ENCODE measurements around the gene CCL16. TPM values are rescaled to one million over a fixed set of nuclear protein-coding genes. Genes with fewer than 3 reads are reported as not detected.
A peak's percentile ranks its signal among the peaks of the same experiment; 100 is the strongest.

CCL16 gene
- polyA plus RNA-seq, 2 of the 4 experiments (the other 2 are of a cell fraction) = not detected

DNA sequence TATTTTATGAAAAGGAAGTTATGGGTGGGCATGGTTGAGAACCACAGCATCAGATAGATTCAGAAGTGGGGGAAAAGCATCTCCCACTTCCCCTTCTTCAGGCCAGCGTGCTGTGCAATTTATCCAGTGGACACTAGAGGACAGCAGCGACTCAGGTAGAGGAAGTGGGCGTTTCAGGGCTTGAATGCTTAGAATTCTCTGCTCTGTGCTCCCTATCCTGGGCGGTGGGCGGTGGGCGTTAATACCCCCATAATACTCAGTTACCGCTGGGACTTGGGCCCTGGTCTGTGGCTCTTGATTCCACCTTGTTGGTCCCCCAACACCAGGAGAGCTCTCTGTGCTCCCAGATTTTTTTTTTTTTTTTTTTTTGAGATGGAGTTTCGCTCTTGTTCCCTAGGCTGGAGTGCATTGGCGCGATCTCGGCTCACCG lies 34.1 kb downstream of the CCL16 start:
- Histone ChIP-seq H3K27ac (peak overlapping the region; percentile 49 to 73; a peak in 5 of 6 replicates), H3K4me2 (peak overlapping the region; percentile 66), H3K4me3 (peak overlapping the region; percentile 42), H3K4me1 (0 out of 3 replicates have a peak, but pooled peaks cover 4% of the 10 kb centered on the region), H3K9me3 (no peaks in the 10 kb centered on the region)
- FAIRE-seq = no peak
- peak; percentile 57 to 75 for DNase-seq (ENCODE audit: low read depth in 1 of 2, low spot score in 1 of 2)
- ChIA-PET POLR2A (interaction anchor here (0.6 kb wide), 1 partner anchor 515 kb away, joined by 3 read pairs; no protein-coding TSS in a partner anchor), CTCF (interaction anchor here (0.6 to 3.4 kb wide), 24 partner anchors 9 to 533 kb away, joined by 3 to 18 read pairs (median 4); no protein-coding TSS in a partner anchor)
- WGBS (ENCODE audit: missing lambda C conversion rate) = 8% methylated on average over 12 of the region's 12 CpGs
- TF ChIP-seq SMC3 (IDR thresholded peaks at IDR 0.05) = peak; percentile 59
- TF ChIP-seq CTCF (IDR thresholded peaks at IDR 0.05) = peak; percentile 90
- peak; percentile 84 to 85 for TF ChIP-seq RAD21 (conservative IDR thresholded peaks at IDR 0.05 in 1 of 2, IDR thresholded peaks at IDR 0.05 in 1 of 2)
- no peak for TF ChIP-seq EHMT2 (IDR thresholded peaks at IDR 0.05; ENCODE audit: low read depth)
- peak; percentile 91 to 95 for ATAC-seq

- Histone ChIP-seq H3K9me3 (no peaks in the 10 kb centered on the region), H3K27ac (no peak overlapping the region), H3K4me2 (no peak overlapping the region), H3K4me3 (no peak overlapping the region), H3K4me1 (0 out of 3 replicates have a peak, but pooled peaks cover 4% of the 10 kb centered on the region)
- FAIRE-seq = no peak
- CTCF ChIA-PET = interaction anchor here (1.2 to 1.9 kb wide), 2 partner anchors 205 kb away, joined by 6 to 7 read pairs; no protein-coding TSS in a partner anchor
- POLR2A ChIA-PET = no interaction called here
- no peak for DNase-seq (ENCODE audit: low read depth in 1 of 2, low spot score in 1 of 2)
- no peak for TF ChIP-seq RCOR1 (IDR thresholded peaks at IDR 0.05; ENCODE audit: low read depth, low read length)
- TF ChIP-seq EP300 (IDR thresholded peaks at IDR 0.05) = no peak
- TF ChIP-seq ZFP36 (IDR thresholded peaks at IDR 0.05; ENCODE audit: borderline replicate concordance, partially characterized antibody) = no peak
- no peak for TF ChIP-seq HOXB5 (CRISPR knock-in tag; IDR thresholded peaks at IDR 0.05)
- no peak for TF ChIP-seq RARB (CRISPR knock-in tag; IDR thresholded peaks at IDR 0.05)
- TF ChIP-seq SMC3 (IDR thresholded peaks at IDR 0.05) = no peak
- no peak for TF ChIP-seq RNF2 (IDR thresholded peaks at IDR 0.05; ENCODE audit: borderline replicate concordance, low read depth)
- no peak for TF ChIP-seq SREBF2 (IDR thresholded peaks at IDR 0.05)
- TF ChIP-seq POLR2A (IDR thresholded peaks at IDR 0.05; ENCODE audit: low read length) = no peak
- no peak for TF ChIP-seq USF2 (IDR thresholded peaks at IDR 0.05)
- TF ChIP-seq CTCF (IDR thresholded peaks at IDR 0.05) = no peak
- TF ChIP-seq NPAS2 (CRISPR knock-in tag; IDR thresholded peaks at IDR 0.05; ENCODE audit: borderline replicate concordance) = no peak
- TF ChIP-seq MAZ (IDR thresholded peaks at IDR 0.05; ENCODE audit: borderline replicate concordance, low read depth, low read length) = no peak
- ATAC-seq = no peak
- WGBS (ENCODE audit: missing lambda C conversion rate) = 44% methylated on average over 4 of the region's 4 CpGs
These were observed 37.1 kb downstream of the CCL16 start for GRCh38 chr17:35944151-35944550.

GRCh38 chr17:35943537-35943936 lies 37.8 kb downstream of the CCL16 start, which contains the start of gene LYZL6:
Gene LYZL6, minus strand, starts transcription at chr17:35943713. Its CDS starts 4,357 bp downstream, at chr17:35939356.
- DNase-seq (ENCODE audit: low read depth in 1 of 2, low spot score in 1 of 2) = no peak
- no peak for ATAC-seq
- TF ChIP-seq ZC3H11A (IDR thresholded peaks at IDR 0.05) (no peak), MAZ (IDR thresholded peaks at IDR 0.05; ENCODE audit: borderline replicate concordance, low read depth, low read length) (no peak), REST (IDR thresholded peaks at IDR 0.05) (no peak), RNF2 (IDR thresholded peaks at IDR 0.05; ENCODE audit: borderline replicate concordance, low read depth) (no peak)
- FAIRE-seq = no peak
- H3K4me3 ChIP-seq = no peak within 1 kb of the TSS
- H3K4me2 ChIP-seq = no peak within 1 kb of the TSS
- ChIA-PET POLR2A (no interaction called here), CTCF (interaction anchor here (0.6 to 1.9 kb wide), 5 partner anchors 10 to 540 kb away, joined by 3 to 7 read pairs (median 3); no protein-coding TSS in a partner anchor)
- no peaks in the 10 kb centered on the region for H3K9me3 ChIP-seq
- WGBS (ENCODE audit: missing lambda C conversion rate) = 23% methylated on average over 2 of the region's 2 CpGs
- no peak within 1 kb of the TSS for H3K27ac ChIP-seq
- H3K4me1 ChIP-seq = 0 out of 3 replicates have a peak, but pooled peaks cover 4% of the 10 kb centered on the region

All from A549 (cell line).